HK-2 (cell line): ENCODE measurements around the gene C20orf173.
"Not testable (repeated sequence)": the region's sequence is repeated elsewhere in the genome, so short reads cannot be mapped to it uniquely, and the experiment has no call there.

Experiments
- DNase-seq: peaks from one replicate; pipeline ENCODE4 v3.0.0-alpha.2; 2018; ENCODE audit not compliant: unreplicated experiment

Gene C20orf173

DNA sequence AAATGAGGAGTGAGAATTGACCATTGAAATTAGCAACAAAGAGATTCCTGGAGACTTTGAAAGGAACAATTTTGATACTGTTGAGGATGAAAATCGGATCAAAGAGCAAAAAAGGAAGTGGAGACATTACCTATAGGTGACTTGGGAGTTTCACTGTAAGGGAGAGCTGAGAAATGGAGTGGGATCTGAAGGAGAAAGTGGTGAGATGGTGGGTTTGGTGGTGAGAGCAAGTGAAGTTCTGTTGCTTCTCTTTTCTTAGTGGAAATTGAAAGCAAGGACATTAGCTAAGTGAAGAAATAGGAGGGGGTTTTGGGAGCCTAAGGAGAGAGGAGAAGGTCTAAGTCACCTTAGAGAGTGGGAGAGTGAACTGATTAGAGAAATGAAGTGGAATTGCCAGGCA, 16.7 kb upstream of the C20orf173 start:
- DNase-seq, result no peak

DNA sequence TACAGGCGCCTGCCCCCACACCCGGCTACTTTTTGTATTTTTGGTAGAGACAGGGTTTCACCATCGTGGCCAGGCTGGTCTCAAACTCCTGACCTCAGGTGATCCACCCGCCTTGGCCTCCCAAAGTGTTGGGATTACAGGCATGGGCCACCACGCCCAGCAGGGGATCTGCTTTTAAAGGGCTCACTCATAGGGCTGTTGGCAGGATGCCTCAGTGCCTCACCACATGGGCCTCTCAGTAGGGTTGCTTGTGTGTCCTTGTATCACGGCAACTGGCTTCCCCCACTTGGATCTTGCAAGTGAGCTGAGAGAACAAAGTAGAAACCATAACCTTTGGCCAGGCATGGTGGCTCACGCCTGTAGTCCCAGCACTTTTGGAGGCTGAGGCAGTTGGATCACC, 15.5 kb upstream of the C20orf173 start:
- DNase-seq, result peak; percentile 62

DNA sequence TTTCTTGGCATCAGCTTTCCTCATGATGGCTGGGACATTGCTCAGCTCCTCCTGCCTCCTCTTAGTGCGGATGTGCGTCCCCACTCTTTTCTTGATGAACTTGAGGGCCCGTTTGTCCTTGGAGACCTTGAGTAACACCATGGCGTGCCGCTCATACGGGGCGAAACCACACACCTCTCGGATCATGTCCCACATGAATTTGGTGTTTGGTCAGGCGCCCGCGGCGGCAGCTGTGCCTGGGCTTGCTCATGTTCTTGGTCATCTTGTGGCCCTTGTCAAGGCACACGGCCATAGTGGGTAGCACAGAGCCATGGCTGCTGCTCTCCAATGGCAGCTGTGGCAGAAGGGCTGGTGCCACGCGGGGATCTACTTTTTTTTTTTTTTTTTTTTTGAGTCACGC, 15.0 kb upstream of the C20orf173 start:
- no peak for DNase-seq

DNA sequence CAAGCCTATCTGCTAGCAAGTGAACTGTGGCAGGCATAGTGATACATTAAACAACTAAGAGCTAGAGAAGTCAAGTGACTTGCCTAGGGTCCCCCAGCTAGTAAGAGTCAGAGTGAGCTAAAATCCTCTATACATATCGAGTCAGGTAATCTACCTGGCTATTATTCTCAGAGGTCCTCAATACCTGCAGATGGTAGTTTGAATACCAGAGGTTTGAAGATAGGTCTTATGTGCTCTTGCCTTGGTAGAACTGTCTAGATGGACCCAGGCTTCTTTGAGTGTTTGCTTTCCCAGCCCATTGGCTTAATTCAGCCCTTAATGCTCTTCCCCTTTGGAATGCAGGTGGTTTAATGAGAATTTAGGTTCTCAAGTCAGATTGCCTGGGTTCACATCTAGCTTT, 13.5 kb upstream of the C20orf173 start:
- DNase-seq, result no peak

DNA sequence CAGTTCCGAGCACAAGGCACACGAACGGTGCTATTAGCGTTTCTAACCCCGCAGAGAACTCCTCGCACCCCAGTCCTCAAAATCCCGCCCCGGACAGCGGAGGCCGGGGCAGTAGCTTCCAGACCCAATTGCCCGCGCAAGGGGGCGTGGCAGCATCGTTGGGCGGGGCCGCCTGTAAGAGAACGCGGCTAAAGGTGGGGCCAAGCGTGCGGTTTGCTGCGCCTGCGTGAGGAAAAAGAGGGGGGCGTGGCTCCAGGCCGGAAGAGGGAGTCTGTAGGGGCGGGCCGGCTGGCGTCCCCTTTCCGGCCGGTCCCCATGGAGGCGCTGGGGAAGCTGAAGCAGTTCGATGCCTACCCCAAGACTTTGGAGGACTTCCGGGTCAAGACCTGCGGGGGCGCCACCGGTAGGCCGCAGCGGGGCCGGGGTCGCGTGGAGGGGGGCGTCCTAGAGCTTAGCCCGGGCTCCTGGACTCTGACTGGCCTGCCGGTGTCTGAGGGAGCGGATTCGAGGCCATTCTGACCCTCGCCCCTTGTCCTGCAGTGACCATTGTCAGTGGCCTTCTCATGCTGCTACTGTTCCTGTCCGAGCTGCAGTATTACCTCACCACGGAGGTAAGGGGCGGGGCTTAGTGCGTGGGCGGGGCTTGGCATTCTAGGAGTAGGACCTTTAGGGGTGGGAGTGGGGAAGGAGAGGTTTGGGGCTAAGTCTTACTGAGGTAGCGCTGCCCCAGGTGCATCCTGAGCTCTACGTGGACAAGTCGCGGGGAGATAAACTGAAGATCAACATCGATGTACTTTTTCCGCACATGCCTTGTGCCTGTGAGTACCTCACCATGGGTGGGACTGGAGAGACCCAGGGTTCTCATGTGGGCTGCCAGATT, 12.6 kb upstream of the C20orf173 start, which contains the start of gene ERGIC3:
TSS of gene ERGIC3 (plus strand) at position 296 of the 880 bp plus-strand sequence. CDS start at position 316, 20 bp downstream.
- DNase-seq, result peak; percentile 99

DNA sequence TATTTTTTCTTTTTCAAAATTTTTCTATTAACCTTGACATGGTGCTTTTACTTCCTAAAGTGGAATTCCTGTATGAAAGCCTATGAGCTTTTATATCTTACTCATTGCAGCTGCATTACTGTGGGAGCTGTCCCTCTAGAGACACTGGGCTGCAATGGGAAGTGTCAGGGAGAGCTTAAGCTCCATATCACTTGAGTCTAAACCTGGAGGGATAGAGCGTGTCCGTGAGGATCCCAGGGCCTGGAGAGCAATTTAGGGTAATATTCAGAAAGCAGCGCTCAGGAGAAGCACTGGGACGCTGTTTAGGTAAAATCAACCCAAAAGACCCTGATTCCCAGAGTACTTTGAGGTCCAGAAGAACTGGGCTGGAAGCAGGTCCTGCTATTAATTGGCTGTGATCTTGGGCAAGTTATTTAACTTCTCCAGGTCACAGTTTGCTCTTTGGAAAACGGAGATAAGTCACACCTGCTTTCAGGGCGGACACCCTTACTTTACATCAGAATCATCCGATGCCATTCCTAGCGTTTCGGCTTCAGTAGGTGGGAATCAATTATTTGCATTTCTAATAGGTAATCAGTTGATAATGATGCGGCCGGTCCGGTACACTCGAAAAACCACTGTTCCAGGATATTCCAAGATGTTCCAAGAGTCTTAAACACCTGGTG, 11.8 kb upstream of the C20orf173 start:
- DNase-seq, result no peak

DNA sequence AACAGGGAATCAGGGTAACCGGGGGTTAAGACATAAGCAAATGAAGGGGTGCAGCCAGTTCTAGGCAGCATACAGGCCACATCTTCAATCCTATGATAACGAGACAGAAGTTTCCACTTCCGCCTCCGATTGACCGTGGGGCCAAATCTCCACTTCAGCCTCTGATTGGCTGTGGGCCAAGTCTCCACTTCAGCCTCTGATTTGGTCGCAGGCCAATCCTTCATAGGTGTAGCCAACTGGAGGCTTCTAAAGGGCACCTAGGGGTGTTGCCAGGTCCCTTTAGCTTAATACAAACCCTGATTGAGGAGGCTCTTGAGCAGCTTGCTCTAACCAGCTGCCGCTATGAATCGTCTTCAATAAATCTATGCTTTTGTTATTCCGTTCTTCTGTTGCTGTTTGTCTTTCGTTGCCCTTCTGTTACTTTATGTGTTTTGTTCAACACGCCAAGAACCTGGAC, 10.3 kb upstream of the C20orf173 start:
- no peak for DNase-seq

DNA sequence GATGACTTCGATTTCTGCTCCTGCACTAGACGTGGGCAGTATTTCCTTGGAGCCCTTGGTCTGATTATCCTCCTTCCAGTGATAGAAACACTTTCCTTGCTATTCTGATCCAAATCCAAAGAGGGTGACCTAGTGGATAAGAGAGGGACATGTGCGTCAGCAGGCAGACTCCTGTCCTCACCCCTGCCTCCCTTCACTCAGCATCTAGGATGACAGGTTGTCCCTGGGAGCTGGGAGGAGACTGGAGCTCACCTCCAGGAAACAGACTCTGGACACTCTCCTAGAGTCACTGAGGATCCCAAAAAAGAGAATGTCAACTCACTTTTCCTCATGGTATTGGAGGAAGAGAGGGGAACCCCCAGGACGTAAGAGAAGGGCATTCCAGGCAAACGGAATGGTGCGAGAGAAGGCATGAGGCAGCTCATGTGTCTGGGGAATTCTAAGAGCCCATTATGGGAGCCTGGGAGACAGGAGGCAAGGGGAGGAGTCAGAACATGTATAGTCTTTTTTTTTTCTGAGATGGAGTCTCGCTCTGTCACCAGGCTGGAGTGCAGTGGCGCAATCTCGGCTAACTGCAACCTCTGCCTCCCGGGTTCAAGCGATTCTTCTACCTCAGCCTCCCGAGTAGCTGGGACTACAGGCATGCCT, 2.2 kb downstream of the C20orf173 start:
- DNase-seq, result no peak

DNA sequence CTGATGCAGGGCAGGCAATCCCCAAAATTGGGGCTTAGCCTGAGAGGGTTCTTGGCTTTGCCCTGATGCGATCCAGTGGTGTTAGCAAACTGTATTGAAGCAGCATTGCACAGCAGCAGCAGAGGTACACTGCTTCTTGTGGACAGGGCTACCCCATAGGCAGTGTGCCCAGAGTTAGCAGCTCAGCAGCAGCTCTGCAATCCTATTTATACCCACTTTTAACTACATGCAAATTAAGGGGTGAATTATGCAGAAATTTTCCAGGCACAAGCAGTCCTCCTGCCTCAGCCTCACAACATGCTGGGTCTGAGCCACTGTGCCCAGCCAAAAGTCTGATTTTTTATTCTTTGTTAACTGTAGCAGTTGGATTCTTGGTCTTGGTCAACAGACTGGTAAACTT, 3.8 kb downstream of the C20orf173 start:
- DNase-seq, result no peak

DNA sequence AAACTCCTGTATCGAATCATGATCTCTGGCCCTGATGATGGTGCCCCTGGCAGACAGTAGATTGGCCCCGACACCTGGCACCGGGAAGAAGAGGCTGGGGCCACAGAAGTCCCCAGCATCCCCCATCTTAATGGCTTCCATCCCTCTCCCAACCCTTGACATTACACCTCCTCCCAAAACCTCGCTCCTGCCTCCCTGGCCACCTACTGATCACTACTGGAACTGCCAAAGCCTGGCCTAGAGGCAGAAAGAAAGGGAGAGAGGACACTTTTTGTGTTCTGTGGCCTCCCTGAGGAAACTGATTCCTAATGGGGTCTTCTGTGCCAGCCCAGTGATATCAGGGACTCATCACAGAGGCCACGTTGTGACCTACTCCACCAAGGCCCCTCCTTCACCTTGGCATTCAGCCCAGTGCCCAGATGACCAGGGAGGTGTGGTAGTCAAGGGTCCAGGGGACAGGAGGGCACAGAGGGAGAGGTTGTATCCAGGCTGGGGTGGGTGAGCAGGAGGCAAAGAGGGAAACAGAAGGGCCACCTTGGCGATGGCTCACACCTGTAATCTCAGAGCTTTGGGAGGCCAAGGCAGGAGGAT, 6.1 kb downstream of the C20orf173 start:
- DNase-seq, result no peak

DNA sequence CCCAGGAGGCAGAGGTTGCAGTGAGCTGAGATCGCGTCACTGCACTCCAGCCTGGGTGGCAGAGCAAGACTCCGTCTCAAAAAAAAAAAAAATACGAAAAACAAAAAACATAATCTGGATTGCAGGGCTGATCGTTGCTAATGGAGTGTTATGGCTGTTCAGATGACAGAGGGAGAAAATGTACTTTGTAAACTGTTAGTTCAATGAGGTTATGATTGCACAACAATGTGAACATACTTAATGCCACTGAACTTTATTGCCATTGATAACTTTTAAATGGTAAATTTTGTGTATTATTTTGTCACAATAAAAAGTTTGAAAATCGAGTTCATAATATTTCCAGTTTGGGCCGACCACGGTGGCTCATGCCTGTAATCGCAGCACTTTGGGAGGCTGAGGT, 10.5 kb downstream of the C20orf173 start:
- DNase-seq, result no peak

DNA sequence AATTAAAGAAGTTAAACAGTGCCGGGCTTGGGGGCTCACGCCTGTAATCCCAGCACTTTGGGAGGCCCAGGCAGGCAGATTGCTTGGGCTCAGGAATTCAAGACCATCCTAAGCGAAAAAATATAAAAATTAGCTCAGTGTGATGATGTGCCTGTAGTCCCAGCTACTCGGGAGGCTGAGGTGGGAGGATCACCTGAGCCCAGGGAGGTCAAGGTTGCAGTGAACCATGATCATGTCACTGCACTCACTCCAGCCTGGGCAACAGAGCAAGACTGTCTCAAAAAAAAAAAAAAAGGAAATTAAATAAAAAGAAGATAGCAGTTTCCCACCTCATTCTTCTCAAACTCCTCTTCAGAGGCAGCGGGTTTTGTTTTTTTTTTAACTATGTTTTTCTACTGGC, 11.7 kb downstream of the C20orf173 start:
- DNase-seq, result not testable (repeated sequence)

DNA sequence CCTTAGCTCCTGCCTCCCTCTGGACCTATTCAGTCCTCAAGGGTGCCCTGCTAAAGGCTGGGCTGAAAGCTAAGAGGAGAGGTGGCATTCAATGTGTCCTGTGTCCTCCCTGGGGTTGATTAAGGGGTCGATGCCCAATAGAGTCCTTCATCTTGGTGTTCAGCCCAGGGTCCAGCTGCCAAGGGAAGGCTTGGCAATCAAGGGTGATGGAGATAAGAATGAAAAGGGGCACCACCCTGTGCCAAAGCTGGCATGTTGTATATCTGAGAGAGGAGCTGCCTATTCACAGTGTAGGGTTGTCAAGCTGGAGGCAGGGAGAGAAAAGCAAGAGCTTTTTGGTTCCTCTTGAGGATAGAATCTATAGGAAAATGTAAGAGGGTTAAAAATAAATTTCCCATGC, 12.3 kb downstream of the C20orf173 start:
- no peak for DNase-seq

DNA sequence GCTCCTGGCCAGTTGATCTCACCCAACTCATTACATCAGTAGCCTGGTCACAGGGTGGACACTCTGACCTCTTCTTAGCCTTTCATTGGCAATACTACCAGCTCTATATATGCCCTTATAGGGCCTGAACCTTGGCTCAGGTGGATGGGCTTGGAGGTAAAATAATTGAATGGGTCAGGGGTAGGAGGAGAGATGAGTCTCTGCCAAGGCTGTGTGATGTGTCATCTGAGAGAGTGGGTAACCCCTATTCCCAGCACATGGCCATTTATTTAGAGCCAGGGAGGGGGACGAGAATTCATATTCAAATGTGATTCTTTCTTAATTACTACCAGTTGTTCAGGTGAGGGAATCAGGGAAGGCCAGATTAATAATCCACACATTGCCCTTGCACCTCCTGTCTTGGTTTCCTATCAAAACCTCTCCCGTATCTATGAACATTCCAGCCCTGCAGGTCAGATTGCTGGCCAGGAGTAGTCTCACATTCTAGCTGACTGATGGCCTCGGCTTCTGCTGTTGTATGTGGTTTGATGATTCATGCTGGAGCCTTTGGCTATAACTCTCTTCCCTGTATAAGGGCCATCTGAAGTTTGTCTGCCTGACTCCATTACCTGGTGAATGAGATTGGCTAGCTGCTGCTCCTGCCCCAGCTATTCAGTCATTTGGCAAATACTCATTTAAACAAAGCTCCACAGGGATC, 13.4 kb downstream of the C20orf173 start:
- DNase-seq, result peak; percentile 80

DNA sequence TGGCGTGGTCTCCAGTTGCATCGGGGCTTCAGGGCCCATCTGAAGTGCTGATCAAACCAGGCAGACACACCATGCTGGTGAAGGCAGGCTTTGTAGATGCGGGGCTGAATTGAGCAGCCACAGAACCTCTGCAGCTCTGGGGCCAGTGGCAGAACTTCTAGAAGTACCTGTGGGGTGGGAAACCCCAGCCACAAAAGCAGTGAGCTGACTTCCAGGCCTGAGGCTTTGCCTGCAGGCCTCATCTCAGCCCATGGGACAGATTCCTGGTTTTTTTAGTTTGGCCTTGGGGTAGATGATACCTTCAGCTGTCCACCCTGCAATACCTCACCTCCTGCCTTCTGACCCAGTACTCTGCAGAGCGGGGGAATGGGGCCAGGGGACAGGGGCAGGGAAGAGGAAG, 14.1 kb downstream of the C20orf173 start:
- no peak for DNase-seq

DNA sequence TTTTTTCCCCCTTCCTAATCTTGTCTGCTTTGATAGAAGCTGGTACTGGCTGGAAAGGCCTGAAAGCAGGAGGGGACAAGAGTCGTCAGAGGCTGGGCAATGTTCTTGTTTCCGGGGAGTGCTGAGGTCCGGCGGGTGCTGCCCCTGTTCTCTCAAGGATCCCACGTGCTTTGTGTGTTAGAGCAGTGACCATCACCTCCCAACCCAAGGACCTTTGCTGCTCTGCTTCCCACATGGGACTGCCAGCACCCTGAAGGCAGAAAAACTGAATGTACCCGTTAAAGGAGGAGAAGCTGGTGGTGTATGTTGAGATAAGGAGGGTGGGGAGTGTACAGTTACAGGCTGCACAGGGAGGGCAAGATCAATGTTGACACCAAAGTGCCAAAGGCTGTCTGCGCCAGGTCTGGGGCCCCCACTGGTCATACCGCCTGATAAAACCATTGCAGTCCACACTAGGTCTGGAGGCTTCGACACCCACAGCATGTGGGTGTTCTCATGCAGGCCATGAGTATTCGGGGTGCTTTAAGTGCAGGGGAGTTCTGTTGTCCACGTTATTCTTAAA, 15.0 kb downstream of the C20orf173 start:
- DNase-seq, result no peak

DNA sequence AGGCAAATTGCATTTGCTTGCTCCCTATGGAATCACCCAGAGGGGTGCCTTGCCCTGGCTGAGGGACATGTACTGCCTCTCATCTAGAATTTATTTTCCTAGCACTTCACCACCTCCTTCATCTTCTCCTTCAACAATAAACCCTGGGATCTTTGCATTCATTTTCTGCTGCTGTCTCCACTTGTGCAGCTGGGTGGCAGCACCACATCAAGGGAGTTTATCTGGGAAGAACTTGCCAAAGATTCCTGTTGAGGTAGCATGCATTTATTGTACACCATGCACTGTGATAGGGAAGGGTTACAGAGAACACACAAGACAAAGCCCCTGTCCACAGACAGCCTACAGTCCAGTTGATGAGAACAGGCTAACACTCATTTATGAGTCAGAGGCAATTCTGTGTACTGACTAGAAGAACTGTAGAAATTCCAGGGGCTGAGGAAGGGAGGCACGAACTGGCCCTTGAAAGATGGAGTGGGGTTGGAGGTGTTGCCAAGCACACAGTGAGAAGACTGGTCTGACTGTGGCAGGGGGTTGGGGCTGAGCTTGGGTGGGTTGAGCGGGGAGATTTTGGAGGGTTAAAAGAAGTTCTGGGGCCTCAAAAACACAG, 17.5 kb downstream of the C20orf173 start:
- no peak for DNase-seq

DNA sequence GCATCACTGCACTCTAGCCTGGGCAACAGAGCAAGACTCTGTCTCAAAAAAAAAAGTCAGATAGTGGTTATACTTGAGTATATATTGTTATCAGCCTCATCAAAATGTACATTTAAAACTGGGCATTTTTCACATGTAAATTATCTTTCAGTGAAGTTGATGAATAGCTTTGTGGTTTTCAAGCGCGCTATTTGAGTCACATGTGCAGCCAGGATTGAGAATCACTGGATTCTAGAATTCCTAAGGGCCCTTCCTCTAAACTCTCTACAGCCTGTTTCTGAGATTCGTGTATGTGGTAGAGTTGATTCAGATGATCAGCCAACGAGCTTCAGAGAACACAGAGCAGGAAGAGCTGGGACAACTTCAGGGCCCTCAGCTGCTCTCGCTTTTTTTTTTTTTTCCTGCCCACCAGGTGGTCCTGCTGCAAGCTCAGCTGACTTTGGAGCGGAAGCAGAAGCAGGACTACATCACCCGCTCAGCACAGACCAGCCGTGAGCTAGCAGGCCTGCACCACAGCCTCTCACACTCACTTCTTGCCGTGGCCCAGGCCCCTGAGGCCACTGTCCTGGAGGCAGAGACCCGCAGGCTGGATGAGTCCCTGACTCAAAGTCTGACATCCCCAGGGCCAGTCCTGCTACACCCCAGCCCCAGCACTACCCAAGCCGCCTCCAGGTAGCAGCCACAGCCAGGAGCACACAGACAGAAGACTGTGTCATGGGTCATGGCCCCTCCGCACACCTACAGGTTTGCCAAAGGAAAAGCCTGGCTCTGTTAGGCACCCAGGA, 18.3 kb downstream of the C20orf173 start:
- no peak for DNase-seq

DNA sequence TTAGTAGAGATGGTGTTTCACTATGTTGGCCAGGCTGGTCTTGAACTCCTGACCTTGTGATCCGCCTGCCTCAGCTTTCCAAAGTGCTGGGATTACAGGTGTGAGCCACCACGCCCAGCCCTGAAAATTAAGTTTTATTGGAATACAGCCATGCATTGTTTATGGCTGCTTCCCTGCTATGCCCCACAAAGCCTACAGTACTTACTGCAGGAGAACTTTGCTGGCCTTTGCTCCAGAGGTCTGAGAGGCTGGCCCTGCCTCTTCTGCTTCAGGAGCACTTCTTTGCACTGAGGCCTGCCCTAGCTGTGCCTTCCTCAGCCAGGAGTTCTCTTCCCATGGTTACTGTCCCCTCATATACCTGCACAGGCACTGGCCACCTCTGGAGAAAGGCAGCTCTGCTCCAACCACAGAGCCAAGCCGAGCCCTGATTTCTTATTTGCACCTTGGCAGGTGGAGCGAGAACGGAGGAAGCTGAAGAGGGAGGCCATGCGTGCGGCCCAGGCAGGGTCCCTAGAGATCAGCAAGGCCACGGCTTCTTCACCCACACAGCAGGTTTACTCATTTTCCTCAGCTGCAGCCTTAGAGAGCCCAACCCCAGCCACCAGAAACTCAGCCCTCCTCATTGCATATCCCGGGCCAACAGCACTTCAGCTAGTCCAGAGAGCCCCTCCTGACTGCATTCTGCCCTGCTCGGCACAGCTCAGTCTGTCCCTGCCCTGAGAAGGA, 20.8 kb downstream of the C20orf173 start:
- no peak for DNase-seq
